T-helper 2 cell treated with Interferon-gamma antibody and Interleukin-4, amounts not matched to agents 5 μg/mL and 100 μg/mL, for 36 hours (primary cell): ENCODE results near the gene TIGD7.

Source experiments
- DNase-seq: peaks from one replicate; pipeline ENCODE4 v3.0.0; 2021; ENCODE audit warnings: low spot score
- H3K27ac Mint-ChIP-seq: one replicate; pipeline ENCODE4 v1.8.0; 2021; ENCODE audit warnings: mild to moderate bottlenecking, mixed read lengths
- H3K27me3 Mint-ChIP-seq: one replicate; pipeline ENCODE4 v1.8.0; 2021; ENCODE audit warnings: low read depth, mixed read lengths
- H3K36me3 Mint-ChIP-seq: one replicate; pipeline ENCODE4 v1.8.0; 2021; ENCODE audit warnings: low read depth, mixed read lengths
- H3K4me1 Mint-ChIP-seq: one replicate; pipeline ENCODE4 v1.8.0; 2021; ENCODE audit warnings: low read depth, mixed read lengths
- H3K4me3 Mint-ChIP-seq: one replicate; pipeline ENCODE4 v1.8.0; 2022; ENCODE audit warnings: mild to moderate bottlenecking, moderate library complexity, mixed read lengths
- H3K9me3 Mint-ChIP-seq: one replicate; pipeline ENCODE4 v1.8.0; 2021; ENCODE audit warnings: mixed read lengths

TIGD7 gene

GRCh38 chr16:3305109-3306068 lies at the start of gene TIGD7, which contains the start of gene ZNF75A:
Gene TIGD7, minus strand, starts transcription at chr16:3305430. Its CDS starts 4,816 bp downstream, at chr16:3300614.
Gene ZNF75A, plus strand, starts transcription at chr16:3305497. Its CDS starts 2,932 bp downstream, at chr16:3308429.
- Mint-ChIP-seq H3K27me3 (no peaks in the 10 kb centered on the region), H3K9me3 (peaks cover 56% of the 10 kb centered on the region), H3K4me3 (peak within 1 kb of the TSS; percentile 81), H3K36me3 (peaks cover 73% of the 10 kb centered on the region), H3K27ac (peak within 1 kb of the TSS; percentile 83), H3K4me1 (peaks cover 6% of the 10 kb centered on the region)
- DNase-seq = peak; percentile 85

DNA sequence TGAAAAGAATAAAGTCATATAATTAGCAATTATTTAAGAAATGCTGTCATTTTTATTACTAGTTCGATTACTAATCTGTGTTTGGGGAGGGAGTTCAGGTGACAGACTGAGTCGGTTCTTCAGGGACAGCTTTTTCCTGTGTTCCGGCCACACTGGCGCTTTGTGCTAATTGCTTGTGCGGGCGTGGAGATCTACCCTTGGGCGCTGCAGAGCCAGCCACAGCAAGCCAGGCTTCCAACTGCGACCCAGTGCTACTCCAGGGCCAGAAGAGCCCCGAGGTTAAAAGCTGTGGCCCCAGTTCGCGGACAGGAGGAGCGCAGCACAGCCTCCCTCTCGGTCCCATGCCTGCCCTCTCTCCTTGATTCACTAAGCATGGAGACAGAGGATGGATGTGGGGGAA lies 43.9 kb upstream of the TIGD7 start:
- no peaks in the 10 kb centered on the region for H3K36me3 Mint-ChIP-seq
- no peak overlapping the region for H3K4me3 Mint-ChIP-seq
- DNase-seq = no peak
- peaks cover 17% of the 10 kb centered on the region for H3K9me3 Mint-ChIP-seq
- no peaks in the 10 kb centered on the region for H3K27me3 Mint-ChIP-seq
- H3K27ac Mint-ChIP-seq = no peak overlapping the region
- no peaks in the 10 kb centered on the region for H3K4me1 Mint-ChIP-seq

DNA sequence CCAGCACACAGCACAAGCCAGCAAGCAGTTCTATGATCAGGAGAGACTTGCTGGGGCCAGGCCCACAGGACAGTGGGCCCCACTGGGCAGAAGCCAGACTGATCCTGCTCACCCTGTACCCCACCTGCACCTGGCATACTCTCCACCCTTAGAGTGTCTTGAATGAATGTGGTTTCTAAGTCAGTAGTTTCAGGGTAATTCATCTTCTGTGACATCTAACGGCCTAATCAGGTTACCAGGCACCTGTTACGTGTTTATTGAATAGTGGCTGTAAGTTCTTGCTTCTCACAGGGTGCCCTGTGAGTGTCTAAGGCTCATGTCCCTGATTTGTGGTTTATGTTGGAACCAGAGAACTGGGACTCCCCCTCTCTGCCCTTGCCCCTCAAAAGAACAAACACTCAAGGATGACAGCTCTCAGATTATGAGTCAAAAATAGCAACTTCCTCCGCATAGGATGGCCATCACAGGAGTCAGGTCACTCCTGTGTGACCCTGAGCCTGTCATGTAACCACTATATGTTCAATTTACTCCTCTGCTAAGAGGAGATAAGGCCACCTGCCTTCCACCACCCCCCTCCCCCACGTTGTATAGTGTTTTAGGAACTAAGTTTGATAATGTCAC lies 43.4 kb upstream of the TIGD7 start:
- DNase-seq = no peak
- no peaks in the 10 kb centered on the region for H3K27me3 Mint-ChIP-seq
- no peak overlapping the region for H3K27ac Mint-ChIP-seq
- H3K36me3 Mint-ChIP-seq = no peaks in the 10 kb centered on the region
- H3K4me3 Mint-ChIP-seq = no peak overlapping the region
- peaks cover 16% of the 10 kb centered on the region for H3K9me3 Mint-ChIP-seq
- no peaks in the 10 kb centered on the region for H3K4me1 Mint-ChIP-seq

DNA sequence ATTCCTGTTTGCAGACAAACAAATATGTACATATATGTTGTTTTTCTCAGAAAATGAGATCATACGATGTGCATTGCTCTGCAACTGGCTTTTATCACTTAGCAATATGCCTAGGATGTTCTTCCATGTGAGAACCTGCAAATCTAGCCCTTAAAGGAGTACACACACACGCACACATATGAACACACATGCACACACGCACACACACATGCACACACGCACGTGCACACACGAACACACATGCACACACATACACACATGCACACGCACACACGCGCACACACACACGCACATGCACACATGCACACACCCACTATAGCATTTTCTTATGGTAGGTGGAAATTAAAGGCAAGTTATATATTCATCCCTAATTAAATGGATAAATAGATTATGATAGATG lies 42.4 kb upstream of the TIGD7 start:
- H3K27ac Mint-ChIP-seq = no peak overlapping the region
- no peak for DNase-seq
- no peak overlapping the region for H3K4me3 Mint-ChIP-seq
- peaks cover 23% of the 10 kb centered on the region for H3K9me3 Mint-ChIP-seq
- H3K27me3 Mint-ChIP-seq = no peaks in the 10 kb centered on the region
- H3K36me3 Mint-ChIP-seq = no peaks in the 10 kb centered on the region
- no peaks in the 10 kb centered on the region for H3K4me1 Mint-ChIP-seq

- Mint-ChIP-seq H3K9me3 (peaks cover 17% of the 10 kb centered on the region), H3K4me1 (no peaks in the 10 kb centered on the region), H3K27me3 (no peaks in the 10 kb centered on the region), H3K36me3 (no peaks in the 10 kb centered on the region), H3K4me3 (no peak overlapping the region), H3K27ac (no peak overlapping the region)
- DNase-seq = no peak
Measured at GRCh38 chr16:3346041-3346440, 40.8 kb upstream of the TIGD7 start.

GRCh38 chr16:3328643-3329042 lies 23.4 kb upstream of the TIGD7 start:
- DNase-seq = no peak
- H3K4me1 Mint-ChIP-seq = no peaks in the 10 kb centered on the region
- peaks cover 1% of the 10 kb centered on the region for H3K36me3 Mint-ChIP-seq
- no peak overlapping the region for H3K27ac Mint-ChIP-seq
- H3K9me3 Mint-ChIP-seq = peaks cover 40% of the 10 kb centered on the region
- H3K4me3 Mint-ChIP-seq = no peak overlapping the region
- no peaks in the 10 kb centered on the region for H3K27me3 Mint-ChIP-seq

DNA sequence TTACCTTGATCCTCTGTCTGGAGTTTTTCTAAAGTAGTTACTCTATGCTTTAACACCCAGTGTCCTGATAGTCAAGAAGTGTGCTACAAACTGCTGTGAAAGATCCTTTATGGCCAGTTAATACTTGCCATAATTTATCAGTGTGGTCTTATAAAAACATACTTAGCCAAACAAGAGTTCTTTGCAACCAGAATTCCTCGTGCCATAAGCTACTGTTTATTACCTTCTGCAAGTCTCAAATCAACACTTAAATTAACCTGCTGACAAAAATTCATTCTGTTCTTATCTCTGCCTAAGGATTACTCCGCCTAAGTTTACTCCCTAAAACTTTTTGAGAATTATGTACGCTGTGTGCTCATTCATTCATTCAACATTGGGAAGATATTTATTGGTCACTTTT lies 22.9 kb upstream of the TIGD7 start:
- no peaks in the 10 kb centered on the region for H3K27me3 Mint-ChIP-seq

DNA sequence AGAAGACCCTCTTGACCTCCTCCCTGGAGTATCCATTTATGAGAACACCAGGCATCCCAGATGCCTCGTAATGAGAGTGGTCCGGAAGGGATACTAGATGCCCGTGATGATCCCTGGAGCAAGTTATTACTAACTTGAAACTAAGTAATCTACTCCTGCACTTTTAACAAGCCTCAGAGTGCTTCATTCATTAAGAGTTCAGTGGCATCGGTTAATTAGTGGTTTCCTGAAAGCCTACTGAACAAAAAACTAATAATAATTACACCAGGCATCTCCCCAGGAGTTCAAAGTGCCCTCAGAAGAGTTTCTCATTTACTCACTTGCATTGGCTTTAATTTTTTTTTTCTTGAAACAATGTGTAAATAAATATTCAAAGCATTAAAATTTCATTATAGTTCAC lies 22.3 kb upstream of the TIGD7 start:
- no peaks in the 10 kb centered on the region for H3K4me1 Mint-ChIP-seq
- no peak overlapping the region for H3K4me3 Mint-ChIP-seq
- peaks cover 40% of the 10 kb centered on the region for H3K9me3 Mint-ChIP-seq
- H3K27ac Mint-ChIP-seq = no peak overlapping the region
- DNase-seq = no peak
- H3K36me3 Mint-ChIP-seq = no peaks in the 10 kb centered on the region
- no peaks in the 10 kb centered on the region for H3K27me3 Mint-ChIP-seq

More for the DNA sequence above, 22.9 kb upstream of the TIGD7 start:
- Mint-ChIP-seq H3K27ac (no peak overlapping the region), H3K4me1 (no peaks in the 10 kb centered on the region), H3K4me3 (no peak overlapping the region), H3K36me3 (no peaks in the 10 kb centered on the region), H3K9me3 (peaks cover 40% of the 10 kb centered on the region)
- no peak for DNase-seq

DNA sequence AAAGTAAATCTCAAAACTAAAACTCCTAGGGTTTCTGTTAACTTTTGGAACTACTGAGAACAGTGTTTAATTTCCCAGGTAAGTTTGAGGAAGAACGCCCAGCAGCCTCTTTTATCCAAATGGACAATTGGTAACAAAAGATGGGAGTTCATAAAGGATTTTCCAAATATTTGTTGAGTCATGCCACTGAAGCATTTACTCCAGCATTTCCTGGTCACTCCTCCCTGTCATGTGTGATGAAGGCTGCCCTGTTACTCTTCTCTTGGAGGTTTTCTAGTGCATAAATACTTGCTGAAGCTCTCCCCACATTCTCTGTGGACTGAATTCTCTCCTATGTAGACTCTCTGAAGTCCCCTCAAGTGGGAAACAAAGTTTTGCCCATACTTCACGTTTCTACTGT lies 16.6 kb upstream of the TIGD7 start:
- no peak overlapping the region for H3K27ac Mint-ChIP-seq
- H3K4me3 Mint-ChIP-seq = no peak overlapping the region
- H3K36me3 Mint-ChIP-seq = peaks cover 28% of the 10 kb centered on the region
- H3K9me3 Mint-ChIP-seq = peaks cover 62% of the 10 kb centered on the region
- no peaks in the 10 kb centered on the region for H3K4me1 Mint-ChIP-seq
- DNase-seq = no peak
- H3K27me3 Mint-ChIP-seq = no peaks in the 10 kb centered on the region

GRCh38 chr16:3317315-3317999 lies 12.2 kb upstream of the TIGD7 start:
- H3K27me3 Mint-ChIP-seq = no peaks in the 10 kb centered on the region
- no peak overlapping the region for H3K27ac Mint-ChIP-seq
- no peak for DNase-seq
- H3K9me3 Mint-ChIP-seq = peaks cover 83% of the 10 kb centered on the region
- H3K4me1 Mint-ChIP-seq = no peaks in the 10 kb centered on the region
- H3K4me3 Mint-ChIP-seq = no peak overlapping the region
- peaks cover 72% of the 10 kb centered on the region for H3K36me3 Mint-ChIP-seq

GRCh38 chr16:3311496-3311895 lies 6.3 kb upstream of the TIGD7 start:
- H3K9me3 Mint-ChIP-seq = peaks cover 75% of the 10 kb centered on the region
- H3K27ac Mint-ChIP-seq = no peak overlapping the region
- peaks cover 95% of the 10 kb centered on the region for H3K36me3 Mint-ChIP-seq
- H3K4me1 Mint-ChIP-seq = no peaks in the 10 kb centered on the region
- no peak for DNase-seq
- no peaks in the 10 kb centered on the region for H3K27me3 Mint-ChIP-seq
- H3K4me3 Mint-ChIP-seq = no peak overlapping the region

GRCh38 chr16:3306078-3306477 lies 848 bp upstream of the TIGD7 start:
- Mint-ChIP-seq H3K9me3 (peaks cover 56% of the 10 kb centered on the region), H3K27me3 (no peaks in the 10 kb centered on the region), H3K4me3 (peak overlapping the region; percentile 81), H3K27ac (peak overlapping the region; percentile 82), H3K4me1 (peaks cover 6% of the 10 kb centered on the region), H3K36me3 (peaks cover 73% of the 10 kb centered on the region)
- DNase-seq = no peak

DNA sequence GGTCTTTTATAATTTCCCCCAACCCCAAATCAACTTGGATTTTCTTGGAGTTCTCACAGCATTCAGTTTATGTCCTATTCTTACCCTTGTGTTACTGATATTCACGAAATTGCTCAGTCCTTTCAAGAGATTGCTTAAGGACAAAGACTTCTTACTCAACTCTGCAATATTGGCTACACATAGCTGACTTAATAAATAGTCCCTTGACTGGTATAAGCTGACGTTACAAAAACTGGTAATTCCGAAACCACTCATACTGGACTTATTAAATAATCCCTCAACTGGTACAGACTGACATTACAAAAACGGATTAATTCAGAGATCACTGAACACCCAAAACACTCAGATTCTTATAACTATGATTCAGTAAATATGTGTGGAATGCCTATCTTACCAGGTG lies 860 bp downstream of the TIGD7 start:
- peaks cover 6% of the 10 kb centered on the region for H3K4me1 Mint-ChIP-seq
- peaks cover 65% of the 10 kb centered on the region for H3K9me3 Mint-ChIP-seq
- peak overlapping the region; percentile 83 for H3K27ac Mint-ChIP-seq
- no peak for DNase-seq
- peak overlapping the region; percentile 81 for H3K4me3 Mint-ChIP-seq
- no peaks in the 10 kb centered on the region for H3K27me3 Mint-ChIP-seq
- H3K36me3 Mint-ChIP-seq = peaks cover 75% of the 10 kb centered on the region

DNA sequence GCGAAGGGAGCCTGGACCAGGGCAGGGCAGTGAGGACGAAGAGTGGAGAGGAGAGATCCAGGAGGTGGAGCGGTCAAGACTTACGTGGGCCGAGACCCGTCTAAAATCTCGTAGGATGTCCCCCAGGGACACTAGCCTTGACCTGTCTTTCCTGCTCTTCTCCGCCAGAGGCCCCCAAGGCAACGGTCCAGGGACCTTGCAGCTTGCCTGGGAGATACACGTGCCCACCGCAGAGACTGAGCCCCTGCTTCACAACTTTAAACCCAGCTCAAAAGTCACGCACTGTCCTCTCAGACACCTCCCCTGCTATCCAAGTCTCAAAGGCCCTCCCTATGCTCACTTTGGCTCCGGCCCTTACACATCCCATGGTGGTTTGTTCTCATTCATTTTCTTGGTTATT lies 9.4 kb downstream of the TIGD7 start:
- Mint-ChIP-seq H3K4me1 (no peaks in the 10 kb centered on the region), H3K9me3 (peaks cover 78% of the 10 kb centered on the region), H3K36me3 (peaks cover 66% of the 10 kb centered on the region), H3K27me3 (no peaks in the 10 kb centered on the region), H3K27ac (no peak overlapping the region), H3K4me3 (no peak overlapping the region)
- DNase-seq = no peak
